HG03103 (cell line): Measurements from ENCODE around the gene RIIAD1.
A peak's percentile ranks its signal among the peaks of the same experiment; 100 is the strongest.
"Not testable (repeated sequence)": the region's sequence is repeated elsewhere in the genome, so short reads cannot be mapped to it uniquely, and the experiment has no call there.

Experiments used
- ATAC-seq: cut with Tn5 transposase; IDR thresholded peaks from one replicate; pipeline ENCODE4 v1.9.1; 2021; ENCODE audit warnings: low read depth; ENCODE audit not compliant: unreplicated experiment

The RIIAD1 gene

GRCh38 chr1:151729966-151730291, 8.6 kb downstream of the RIIAD1 start:
- ATAC-seq: no peak

- ATAC-seq: no peak
Observed at GRCh38 chr1:151733126-151733525, 11.8 kb downstream of the RIIAD1 start.

GRCh38 chr1:151733995-151734394, 12.7 kb downstream of the RIIAD1 start:
- ATAC-seq: not testable (repeated sequence)

GRCh38 chr1:151737026-151737425, 15.7 kb downstream of the RIIAD1 start:
- no peak for ATAC-seq

- no peak for ATAC-seq
Observed at GRCh38 chr1:151737479-151737878, 16.2 kb downstream of the RIIAD1 start.

- ATAC-seq: no peak
Observed at GRCh38 chr1:151739590-151740355, 18.5 kb downstream of the RIIAD1 start.

GRCh38 chr1:151741516-151741915, 20.2 kb downstream of the RIIAD1 start:
- ATAC-seq: no peak

GRCh38 chr1:151756291-151756690, 35.0 kb downstream of the RIIAD1 start:
- ATAC-seq: no peak

GRCh38 chr1:151759241-151759640, 37.9 kb downstream of the RIIAD1 start:
- no peak for ATAC-seq

GRCh38 chr1:151760597-151761385, 39.5 kb downstream of the RIIAD1 start:
- ATAC-seq: no peak

- peak; percentile 85 for ATAC-seq
Observed at GRCh38 chr1:151762941-151763921, 41.9 kb downstream of the RIIAD1 start, which contains the start of gene MRPL9. Gene MRPL9 (minus strand): TSS chr1:151763496. CDS start chr1:151763479, 17 bp downstream.

- no peak for ATAC-seq
Observed at GRCh38 chr1:151763990-151764389, 42.7 kb downstream of the RIIAD1 start.

GRCh38 chr1:151768351-151769066, 47.2 kb downstream of the RIIAD1 start:
- ATAC-seq: not testable (repeated sequence)

GRCh38 chr1:151769270-151769669, 47.9 kb downstream of the RIIAD1 start:
- ATAC-seq: not testable (repeated sequence)

- no peak for ATAC-seq
Observed at GRCh38 chr1:151773702-151774101, 52.4 kb downstream of the RIIAD1 start.

GRCh38 chr1:151774256-151774922, 53.1 kb downstream of the RIIAD1 start:
- no peak for ATAC-seq

GRCh38 chr1:151775894-151776664, 54.8 kb downstream of the RIIAD1 start:
- ATAC-seq: no peak

- no peak for ATAC-seq
Observed at GRCh38 chr1:151776665-151777062, 55.3 kb downstream of the RIIAD1 start.

- ATAC-seq: no peak
Observed at GRCh38 chr1:151777317-151777716, 56.0 kb downstream of the RIIAD1 start.
